Fibroblast of peridontal ligament (primary cell): Measurements from ENCODE around the gene PLCB1.

Source experiments
- DNase-seq: peaks from one replicate; pipeline ENCODE4 v3.0.0-alpha.2; 2010; ENCODE audit errors: extremely low read depth

PLCB1 gene

GRCh38 chr20:8657664-8658063, 525.6 kb downstream of the PLCB1 start:
- no peak for DNase-seq

- DNase-seq, result no peak
Observed at GRCh38 chr20:8658103-8658502, 526.0 kb downstream of the PLCB1 start.

GRCh38 chr20:8661229-8661952, 529.3 kb downstream of the PLCB1 start:
- DNase-seq, result no peak

- no peak for DNase-seq
Observed at GRCh38 chr20:8662433-8662954, 530.4 kb downstream of the PLCB1 start.

- no peak for DNase-seq
Observed at GRCh38 chr20:8663424-8663823, 531.4 kb downstream of the PLCB1 start.

GRCh38 chr20:8664778-8665177, 532.7 kb downstream of the PLCB1 start:
- DNase-seq, result no peak

GRCh38 chr20:8667306-8667705, 535.2 kb downstream of the PLCB1 start:
- no peak for DNase-seq

- DNase-seq, result no peak
Observed at GRCh38 chr20:8670207-8670892, 538.3 kb downstream of the PLCB1 start.

GRCh38 chr20:8670893-8671215, 538.8 kb downstream of the PLCB1 start:
- DNase-seq, result no peak

GRCh38 chr20:8671370-8671961, 539.4 kb downstream of the PLCB1 start:
- no peak for DNase-seq

GRCh38 chr20:8673116-8673515, 541.0 kb downstream of the PLCB1 start:
- no peak for DNase-seq

GRCh38 chr20:8675896-8676295, 543.8 kb downstream of the PLCB1 start:
- DNase-seq, result no peak

GRCh38 chr20:8678098-8678776, 546.2 kb downstream of the PLCB1 start:
- DNase-seq, result no peak

GRCh38 chr20:8689337-8689736, 557.3 kb downstream of the PLCB1 start:
- no peak for DNase-seq

- no peak for DNase-seq
Observed at GRCh38 chr20:8690074-8690473, 558.0 kb downstream of the PLCB1 start.

- DNase-seq, result peak; percentile 66
Observed at GRCh38 chr20:8693709-8694108, 561.6 kb downstream of the PLCB1 start.

GRCh38 chr20:8700756-8701155, 568.7 kb downstream of the PLCB1 start:
- no peak for DNase-seq

- DNase-seq, result no peak
Observed at GRCh38 chr20:8706961-8707700, 575.1 kb downstream of the PLCB1 start.

GRCh38 chr20:8709627-8710026, 577.6 kb downstream of the PLCB1 start:
- peak; percentile 19 for DNase-seq

GRCh38 chr20:8711501-8711900, 579.4 kb downstream of the PLCB1 start:
- DNase-seq, result no peak

GRCh38 chr20:8714206-8714605, 582.1 kb downstream of the PLCB1 start:
- no peak for DNase-seq

- no peak for DNase-seq
Observed at GRCh38 chr20:8718279-8718678, 586.2 kb downstream of the PLCB1 start.
